Measurements from ENCODE around the gene LRRK1. TPM values are rescaled to one million over a fixed set of nuclear protein-coding genes. Genes with fewer than 3 reads are reported as not detected.
"Not testable (repeated sequence)": the region's sequence is repeated elsewhere in the genome, so short reads cannot be mapped to it uniquely, and the experiment has no call there.

Gene LRRK1
- total RNA-seq, 2 experiments from 2014 or later, result 1.0 to 1.1 TPM

DNA sequence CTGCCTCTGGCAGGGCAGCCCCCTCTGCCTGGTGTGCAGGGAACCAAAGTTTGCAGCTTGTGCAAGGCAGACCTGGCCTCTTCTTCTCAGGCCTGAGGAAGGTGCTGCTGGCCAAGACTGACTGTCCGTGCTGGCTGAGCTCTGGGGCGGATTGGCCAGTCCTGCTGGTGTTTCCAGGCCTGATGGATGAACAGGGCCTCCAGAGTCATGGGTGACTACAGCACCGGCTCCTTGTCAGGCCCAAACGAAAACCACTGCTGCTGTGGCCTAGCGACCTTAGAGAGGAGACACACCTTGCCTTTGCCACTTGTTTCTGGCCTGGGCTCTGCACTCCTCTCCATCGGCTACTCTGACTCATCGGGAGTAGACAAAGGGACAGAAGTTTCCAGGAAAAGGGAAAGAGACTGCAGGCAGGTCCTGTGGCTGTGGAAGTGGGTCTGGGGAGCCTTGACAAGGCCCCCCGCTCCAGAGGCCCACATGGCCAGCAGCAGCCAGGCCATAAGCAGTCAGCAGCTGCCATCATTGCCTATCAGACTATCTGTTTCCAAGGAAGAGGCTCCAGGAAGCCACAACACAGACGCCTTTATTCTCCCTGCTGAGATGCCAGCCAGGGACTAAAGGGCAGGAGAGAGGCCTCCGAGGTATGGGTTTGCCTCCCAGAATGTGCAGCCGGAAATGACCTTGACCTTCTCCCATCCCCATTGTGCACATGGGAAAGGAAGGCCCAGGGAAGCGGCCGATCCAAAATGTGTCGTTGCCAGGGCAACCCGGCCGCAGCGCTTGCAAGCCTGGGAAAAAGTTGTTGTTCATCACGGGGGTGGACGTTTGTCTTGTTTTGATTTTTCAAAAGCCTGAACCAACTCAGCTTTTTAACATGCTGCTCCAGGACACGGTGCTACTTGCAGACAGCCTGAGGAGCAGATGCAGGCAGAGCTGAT, 172.2 kb downstream of the LRRK1 start:
- Mint-ChIP-seq H3K4me1 (peaks cover 20% of the 10 kb centered on the region), H3K27me3 (peaks cover 8% of the 10 kb centered on the region), H3K27ac (no peak overlapping the region), H3K9me3 (no peaks in the 10 kb centered on the region), H3K4me3 (no peak overlapping the region), H3K36me3 (ENCODE audit: low read depth) (peaks cover 4% of the 10 kb centered on the region)
- ChIA-PET POLR2A (interaction anchor here (1.0 to 1.7 kb wide), 3 partner anchors 43 to 176 kb away, joined by 3 to 8 read pairs (median 3); partner anchors contain the start of gene CHSY1), CTCF (interaction anchor here (1.2 to 5.2 kb wide), 5 partner anchors 37 to 165 kb away, joined by 3 to 81 read pairs (median 4); partner anchors contain the start of gene CHSY1)
- no peak for DNase-seq

DNA sequence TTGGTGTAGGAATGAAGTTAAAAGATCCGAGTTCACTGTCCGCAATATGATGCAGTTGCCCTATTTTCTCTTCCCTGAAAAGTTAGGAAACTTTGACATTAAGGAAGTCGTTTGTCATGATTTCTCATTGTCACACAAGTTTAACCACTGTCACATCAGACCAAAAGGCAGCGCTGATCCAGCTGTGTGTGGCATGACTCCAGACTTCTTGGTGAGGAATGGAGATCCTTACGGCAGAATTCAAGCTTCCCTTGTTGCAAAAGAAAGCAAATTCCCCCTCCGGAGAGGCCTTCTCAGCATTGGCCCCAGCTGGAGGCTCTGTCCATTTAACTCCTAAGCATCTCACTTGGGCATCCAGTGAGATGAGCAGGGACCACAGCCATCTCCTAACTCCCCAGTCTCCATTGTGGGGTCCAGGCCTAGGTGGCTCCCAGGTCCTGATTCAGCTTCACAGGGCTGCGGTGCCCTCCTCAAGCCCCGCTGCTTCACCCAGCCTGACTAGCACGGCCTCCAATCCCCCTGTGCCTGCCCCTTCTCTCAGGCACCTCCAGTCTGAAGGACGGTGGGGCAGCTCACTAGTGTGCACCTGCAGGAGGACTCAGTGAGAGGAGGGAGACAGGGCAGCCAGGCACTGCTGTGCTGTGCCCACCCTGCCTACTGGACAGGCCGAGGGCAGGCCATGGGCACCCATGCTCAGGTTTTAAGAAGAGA, 173.2 kb downstream of the LRRK1 start:
- ChIA-PET POLR2A (no interaction called here), CTCF (interaction anchor here (0.6 to 3.8 kb wide), 3 partner anchors 73 to 166 kb away, joined by 3 to 10 read pairs (median 5); partner anchors contain the start of gene CHSY1)

DNA sequence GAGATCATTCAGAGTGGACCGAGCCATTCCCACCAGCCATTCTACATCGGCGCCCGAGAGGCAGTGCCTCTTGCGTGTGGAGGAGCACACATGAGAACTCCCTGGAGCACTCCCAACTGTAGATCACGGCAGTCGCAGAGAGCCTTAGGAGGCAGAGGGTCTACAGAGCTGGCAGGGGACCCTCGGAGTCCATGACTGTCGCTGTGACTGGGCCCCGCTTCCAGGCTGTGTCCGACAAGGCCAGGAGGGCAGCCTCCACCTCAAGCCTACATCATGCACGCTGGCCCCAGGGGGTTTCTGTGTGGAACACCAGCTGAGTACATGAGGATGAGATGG, 173.7 kb downstream of the LRRK1 start:
- no peak overlapping the region for H3K27ac Mint-ChIP-seq
- no peak overlapping the region for H3K4me3 Mint-ChIP-seq
- H3K36me3 Mint-ChIP-seq (ENCODE audit: low read depth), result peaks cover 7% of the 10 kb centered on the region
- ChIA-PET CTCF (interaction anchor here (0.6 to 3.8 kb wide), 6 partner anchors 32 to 166 kb away, joined by 3 to 10 read pairs (median 4); partner anchors contain the start of gene CHSY1), POLR2A (no interaction called here)
- no peaks in the 10 kb centered on the region for H3K9me3 Mint-ChIP-seq
- H3K27me3 Mint-ChIP-seq, result peaks cover 9% of the 10 kb centered on the region
- peaks cover 23% of the 10 kb centered on the region for H3K4me1 Mint-ChIP-seq
- DNase-seq, result no peak

More for the DNA sequence above, 173.2 kb downstream of the LRRK1 start:
- no peak for DNase-seq
- Mint-ChIP-seq H3K27ac (no peak overlapping the region), H3K9me3 (no peaks in the 10 kb centered on the region), H3K4me3 (no peak overlapping the region), H3K4me1 (peaks cover 23% of the 10 kb centered on the region), H3K36me3 (ENCODE audit: low read depth) (peaks cover 7% of the 10 kb centered on the region), H3K27me3 (peaks cover 9% of the 10 kb centered on the region)

DNA sequence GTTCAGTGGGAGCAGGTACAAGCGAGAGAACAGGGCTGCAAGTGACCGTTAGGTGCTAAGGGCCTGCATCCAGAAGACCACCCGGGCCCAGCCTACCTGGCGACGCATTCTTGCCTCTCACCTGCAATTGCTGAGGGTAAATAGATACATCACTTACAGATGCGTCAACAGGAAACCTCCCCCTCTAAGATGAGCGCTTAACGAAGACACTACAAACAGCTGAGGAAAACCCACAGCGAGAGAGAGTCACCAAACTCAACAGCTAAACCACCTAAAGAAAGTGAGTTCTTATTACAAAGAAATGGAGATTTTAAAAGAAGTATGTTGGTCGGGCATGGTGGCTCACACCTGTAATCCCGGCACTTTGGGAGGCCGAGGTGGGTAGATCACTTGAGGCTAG, 174.8 kb downstream of the LRRK1 start:
- H3K27me3 Mint-ChIP-seq, result peaks cover 9% of the 10 kb centered on the region
- H3K9me3 Mint-ChIP-seq, result no peaks in the 10 kb centered on the region
- POLR2A ChIA-PET, result no interaction called here
- peaks cover 7% of the 10 kb centered on the region for H3K36me3 Mint-ChIP-seq (ENCODE audit: low read depth)
- CTCF ChIA-PET, result interaction anchor here (1.0 to 3.8 kb wide), 3 partner anchors 75 to 159 kb away, joined by 3 to 10 read pairs (median 3); partner anchors contain the start of gene CHSY1
- H3K4me1 Mint-ChIP-seq, result peaks cover 28% of the 10 kb centered on the region
- no peak for DNase-seq
- H3K4me3 Mint-ChIP-seq, result no peak overlapping the region
- no peak overlapping the region for H3K27ac Mint-ChIP-seq

DNA sequence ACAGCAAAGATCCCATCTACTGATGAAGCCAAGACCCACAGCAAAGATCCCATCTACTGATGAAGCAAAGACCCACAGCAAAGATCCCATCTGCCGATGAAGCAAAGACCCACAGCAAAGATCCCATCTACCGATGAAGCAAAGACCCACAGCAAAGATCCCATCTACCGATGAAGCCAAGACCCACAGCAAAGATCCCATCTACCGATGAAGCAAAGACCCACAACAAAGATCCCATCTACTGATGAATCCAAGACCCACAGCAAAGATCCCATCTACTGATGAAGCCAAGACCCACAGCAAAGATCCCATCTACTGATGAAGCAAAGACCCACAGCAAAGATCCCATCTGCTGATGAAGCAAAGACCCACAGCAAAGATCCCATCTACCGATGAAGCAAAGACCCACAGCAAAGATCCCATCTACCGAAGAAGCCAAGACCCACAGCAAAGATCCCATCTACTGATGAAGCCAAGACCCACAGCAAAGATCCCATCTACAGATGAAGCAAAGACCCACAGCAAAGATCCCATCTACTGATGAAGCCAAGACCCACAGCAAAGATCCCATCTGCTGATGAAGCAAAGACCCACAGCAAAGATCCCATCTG, 176.7 kb downstream of the LRRK1 start:
- H3K27ac Mint-ChIP-seq; DNase-seq; H3K4me3 Mint-ChIP-seq; H3K27me3 Mint-ChIP-seq; H3K36me3 Mint-ChIP-seq (ENCODE audit: low read depth); CTCF ChIA-PET; H3K9me3 Mint-ChIP-seq; POLR2A ChIA-PET: not testable (repeated sequence)
- H3K4me1 Mint-ChIP-seq, result peaks cover 20% of the 10 kb centered on the region

DNA sequence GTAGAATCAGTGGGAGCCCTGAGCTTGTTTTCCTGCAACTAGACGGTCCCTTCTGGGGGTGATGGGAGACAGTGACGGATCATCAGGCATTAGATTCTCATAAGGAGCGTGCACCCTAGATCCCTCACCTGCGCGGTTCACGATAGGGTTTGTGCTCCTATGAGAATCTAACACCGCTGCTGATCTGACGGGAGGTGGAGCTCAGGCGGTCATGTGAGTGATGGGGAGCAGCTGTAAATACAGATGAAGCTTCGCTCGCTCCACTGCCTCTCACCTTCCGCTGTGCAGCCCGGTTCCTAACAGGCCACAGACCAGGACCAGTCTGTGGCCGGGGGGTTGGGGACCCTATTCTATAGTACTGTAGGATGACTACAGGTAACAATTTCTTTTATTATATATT, 178.0 kb downstream of the LRRK1 start:
- ChIA-PET CTCF (no interaction called here), POLR2A (no interaction called here)
- peaks cover 9% of the 10 kb centered on the region for H3K27me3 Mint-ChIP-seq
- no peak overlapping the region for H3K4me3 Mint-ChIP-seq
- peaks cover 20% of the 10 kb centered on the region for H3K4me1 Mint-ChIP-seq
- DNase-seq, result no peak
- peaks cover 7% of the 10 kb centered on the region for H3K36me3 Mint-ChIP-seq (ENCODE audit: low read depth)
- H3K9me3 Mint-ChIP-seq, result peaks cover 3% of the 10 kb centered on the region
- H3K27ac Mint-ChIP-seq, result no peak overlapping the region

DNA sequence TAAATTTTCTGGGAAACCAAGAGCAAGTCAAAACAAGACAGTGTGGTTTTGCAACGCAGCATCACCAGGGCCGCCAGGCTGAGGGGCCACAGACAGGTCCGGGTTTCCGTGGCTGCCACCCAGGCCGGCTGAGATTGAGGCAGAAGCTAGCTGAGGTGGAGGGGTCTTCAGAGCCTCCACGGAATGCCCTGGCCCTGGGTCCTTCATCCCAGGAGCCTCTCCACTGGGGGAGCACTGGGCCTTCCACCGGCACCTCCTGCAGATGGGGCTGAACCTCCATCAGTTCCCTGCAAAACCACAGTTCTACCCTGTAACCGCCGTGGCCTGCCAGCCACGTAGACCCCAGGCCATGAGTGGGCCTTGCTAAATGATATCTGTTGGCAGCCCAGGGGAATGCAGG, 180.0 kb downstream of the LRRK1 start:
- Mint-ChIP-seq H3K4me3 (no peak overlapping the region), H3K9me3 (peaks cover 5% of the 10 kb centered on the region), H3K27ac (no peak overlapping the region), H3K27me3 (peaks cover 9% of the 10 kb centered on the region), H3K4me1 (peaks cover 19% of the 10 kb centered on the region), H3K36me3 (ENCODE audit: low read depth) (peaks cover 7% of the 10 kb centered on the region)
- ChIA-PET CTCF (no interaction called here), POLR2A (no interaction called here)
- DNase-seq, result peak; percentile 57

DNA sequence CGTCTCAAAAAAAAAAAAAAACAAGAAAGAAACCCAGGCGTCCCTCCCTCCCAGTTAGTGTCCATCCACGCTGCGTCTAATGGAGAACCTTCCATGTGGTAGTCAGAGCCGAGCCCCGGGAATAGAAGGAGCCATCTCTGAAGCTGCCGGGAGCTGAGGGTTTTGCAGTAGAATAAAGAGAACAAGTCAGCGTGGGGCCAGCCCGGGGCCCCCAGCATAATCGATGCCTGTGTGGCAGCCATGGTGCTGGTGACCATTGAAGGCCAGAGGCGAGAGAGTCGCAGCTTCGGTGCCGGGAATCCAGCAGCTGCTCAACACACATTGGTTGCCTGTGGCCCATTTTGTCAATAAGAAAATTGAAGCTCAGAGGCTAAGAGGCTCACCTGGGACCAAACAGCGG, 181.0 kb downstream of the LRRK1 start:
- DNase-seq, result no peak
- H3K27me3 Mint-ChIP-seq, result peaks cover 6% of the 10 kb centered on the region
- H3K27ac Mint-ChIP-seq, result no peak overlapping the region
- H3K9me3 Mint-ChIP-seq, result peaks cover 5% of the 10 kb centered on the region
- H3K36me3 Mint-ChIP-seq (ENCODE audit: low read depth), result peaks cover 3% of the 10 kb centered on the region
- peaks cover 19% of the 10 kb centered on the region for H3K4me1 Mint-ChIP-seq
- H3K4me3 Mint-ChIP-seq, result no peak overlapping the region
- CTCF ChIA-PET, result no interaction called here
- POLR2A ChIA-PET, result no interaction called here

DNA sequence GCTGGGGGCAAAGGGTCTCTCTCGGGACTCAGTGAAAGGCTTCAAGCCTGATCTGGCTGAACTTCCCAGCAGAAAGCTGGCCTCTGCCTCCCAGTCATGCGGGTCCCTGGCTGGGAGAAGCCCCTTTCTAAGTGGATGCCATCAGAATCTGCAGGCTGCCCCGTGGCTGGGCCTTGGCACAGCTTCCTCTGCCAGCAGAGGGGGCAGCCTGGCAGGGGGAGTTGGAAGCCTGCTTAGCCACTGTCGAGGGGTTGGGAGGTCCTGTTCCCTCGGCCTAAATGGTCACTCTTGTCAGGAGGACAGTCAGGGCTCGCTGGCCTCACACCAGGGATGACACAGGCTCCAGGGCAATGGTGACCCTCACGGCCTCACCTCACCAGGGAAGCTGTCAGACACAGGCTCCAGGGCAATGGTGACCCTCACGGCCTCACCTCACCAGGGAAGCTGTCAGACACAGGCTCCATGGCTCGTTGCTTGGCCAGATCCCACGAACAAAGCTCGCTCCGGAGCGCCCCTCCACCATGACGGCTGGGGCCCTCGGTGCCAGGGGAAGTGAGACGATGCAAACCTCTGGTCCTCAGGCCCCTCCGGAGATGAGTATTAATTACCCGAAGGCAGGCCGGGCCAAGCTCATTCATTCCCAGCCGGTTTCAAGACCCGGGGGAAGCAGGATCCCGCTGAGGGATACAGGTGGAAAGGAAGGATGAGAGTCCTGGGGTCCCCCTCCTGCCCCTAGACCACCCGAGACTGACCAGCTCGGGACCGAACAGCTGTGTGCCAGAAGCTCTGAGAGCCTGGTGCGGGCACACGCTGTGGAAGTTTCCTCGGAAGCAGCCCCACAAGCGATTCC, 181.7 kb downstream of the LRRK1 start:
- POLR2A ChIA-PET, result interaction anchor here (1.3 kb wide), 1 partner anchor 151 kb away, joined by 3 read pairs; the partner anchor contains the start of gene CHSY1
- DNase-seq, result no peak
- CTCF ChIA-PET, result interaction anchor here (0.8 kb wide), 1 partner anchor 104 kb away, joined by 3 read pairs; no protein-coding TSS in a partner anchor
- Mint-ChIP-seq H3K27me3 (peaks cover 6% of the 10 kb centered on the region), H3K36me3 (ENCODE audit: low read depth) (peaks cover 3% of the 10 kb centered on the region), H3K27ac (no peak overlapping the region), H3K9me3 (peaks cover 5% of the 10 kb centered on the region), H3K4me3 (no peak overlapping the region), H3K4me1 (peaks cover 17% of the 10 kb centered on the region)

DNA sequence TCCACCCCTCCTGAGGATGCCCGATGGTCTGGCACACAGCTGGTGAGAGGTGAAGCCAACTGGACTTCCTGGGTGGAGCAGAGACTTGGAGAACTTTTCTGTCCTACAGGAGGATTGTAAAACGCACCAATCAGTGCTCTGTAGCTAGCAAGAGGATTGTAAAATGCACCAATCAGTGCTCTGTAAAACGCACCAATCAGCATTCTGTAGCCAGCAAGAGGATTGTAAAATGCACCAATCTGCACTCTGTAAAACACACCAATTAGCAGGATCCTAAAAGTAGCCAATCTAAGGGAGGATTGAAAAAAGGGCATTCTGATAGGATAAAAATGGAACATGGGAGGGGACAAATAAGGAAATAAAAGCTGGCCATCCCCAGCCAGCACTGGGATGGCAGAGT, 182.5 kb downstream of the LRRK1 start:
- Mint-ChIP-seq H3K27me3 (peaks cover 2% of the 10 kb centered on the region), H3K27ac (no peak overlapping the region), H3K4me3 (no peak overlapping the region), H3K9me3 (peaks cover 5% of the 10 kb centered on the region), H3K4me1 (peaks cover 15% of the 10 kb centered on the region), H3K36me3 (ENCODE audit: low read depth) (no peaks in the 10 kb centered on the region)
- POLR2A ChIA-PET, result interaction anchor here (1.3 kb wide), 1 partner anchor 150 kb away, joined by 3 read pairs; the partner anchor contains the start of gene CHSY1
- CTCF ChIA-PET, result no interaction called here
- no peak for DNase-seq

DNA sequence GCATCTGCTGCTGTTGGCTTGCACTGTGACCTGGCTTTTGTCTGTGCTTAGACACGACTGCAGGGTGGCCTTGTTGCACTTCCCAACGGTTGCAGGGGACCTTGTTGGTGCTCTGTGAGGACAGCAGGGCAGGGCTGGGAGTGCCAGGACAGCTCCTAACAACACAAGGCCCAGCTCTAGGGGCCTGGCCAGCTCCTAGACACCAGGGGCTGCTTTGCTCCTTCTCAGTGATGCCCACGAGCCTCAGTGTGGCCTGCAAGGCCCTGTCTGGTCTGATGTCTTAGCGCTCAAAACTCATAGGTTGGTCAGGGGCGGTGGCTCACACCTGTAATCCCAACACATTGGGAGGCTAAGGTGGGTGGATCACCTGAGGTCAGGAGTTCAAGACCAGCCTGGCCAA, 183.6 kb downstream of the LRRK1 start:
- no peak overlapping the region for H3K4me3 Mint-ChIP-seq
- no peak for DNase-seq
- POLR2A ChIA-PET, result no interaction called here
- peaks cover 5% of the 10 kb centered on the region for H3K9me3 Mint-ChIP-seq
- H3K4me1 Mint-ChIP-seq, result peaks cover 15% of the 10 kb centered on the region
- peaks cover 2% of the 10 kb centered on the region for H3K27me3 Mint-ChIP-seq
- CTCF ChIA-PET, result no interaction called here
- no peaks in the 10 kb centered on the region for H3K36me3 Mint-ChIP-seq (ENCODE audit: low read depth)
- no peak overlapping the region for H3K27ac Mint-ChIP-seq

DNA sequence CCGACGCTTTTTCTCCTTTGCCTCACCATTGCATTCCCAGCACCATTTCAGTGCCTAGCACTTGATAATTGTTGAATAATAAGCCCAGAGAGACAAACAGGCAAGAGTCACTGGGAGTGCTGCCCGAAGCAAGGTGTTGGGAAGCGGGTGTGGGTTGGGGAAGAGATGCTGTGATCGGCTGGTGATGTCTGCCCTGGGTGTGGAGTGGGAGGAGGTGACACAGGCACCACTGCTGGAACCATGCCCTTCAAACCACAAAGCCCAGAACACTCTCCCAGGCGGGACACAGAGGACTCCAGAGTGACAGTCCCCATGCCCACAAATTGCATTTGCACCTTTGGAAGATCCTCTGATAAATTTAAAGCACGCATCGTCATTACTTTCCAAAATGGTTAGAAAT, 184.4 kb downstream of the LRRK1 start:
- no peak for DNase-seq
- ChIA-PET POLR2A (no interaction called here), CTCF (no interaction called here)
- Mint-ChIP-seq H3K36me3 (ENCODE audit: low read depth) (no peaks in the 10 kb centered on the region), H3K4me1 (peaks cover 14% of the 10 kb centered on the region), H3K4me3 (no peak overlapping the region), H3K9me3 (peaks cover 5% of the 10 kb centered on the region), H3K27me3 (peaks cover 2% of the 10 kb centered on the region), H3K27ac (no peak overlapping the region)

All from activated CD4-positive, alpha-beta memory T cell treated with anti-CD3 and anti-CD28 coated beads, Interleukin-2, amount 10 ng/mL, durations not matched to agents 7 days and 5 days (primary cell).